ENCODE data around the gene TMEM63B. TPM values are rescaled to one million over a fixed set of nuclear protein-coding genes. Genes with fewer than 3 reads are reported as not detected.

Gene TMEM63B
- total RNA-seq, 1 donor from 2014 or later, result 51.2 TPM

DNA sequence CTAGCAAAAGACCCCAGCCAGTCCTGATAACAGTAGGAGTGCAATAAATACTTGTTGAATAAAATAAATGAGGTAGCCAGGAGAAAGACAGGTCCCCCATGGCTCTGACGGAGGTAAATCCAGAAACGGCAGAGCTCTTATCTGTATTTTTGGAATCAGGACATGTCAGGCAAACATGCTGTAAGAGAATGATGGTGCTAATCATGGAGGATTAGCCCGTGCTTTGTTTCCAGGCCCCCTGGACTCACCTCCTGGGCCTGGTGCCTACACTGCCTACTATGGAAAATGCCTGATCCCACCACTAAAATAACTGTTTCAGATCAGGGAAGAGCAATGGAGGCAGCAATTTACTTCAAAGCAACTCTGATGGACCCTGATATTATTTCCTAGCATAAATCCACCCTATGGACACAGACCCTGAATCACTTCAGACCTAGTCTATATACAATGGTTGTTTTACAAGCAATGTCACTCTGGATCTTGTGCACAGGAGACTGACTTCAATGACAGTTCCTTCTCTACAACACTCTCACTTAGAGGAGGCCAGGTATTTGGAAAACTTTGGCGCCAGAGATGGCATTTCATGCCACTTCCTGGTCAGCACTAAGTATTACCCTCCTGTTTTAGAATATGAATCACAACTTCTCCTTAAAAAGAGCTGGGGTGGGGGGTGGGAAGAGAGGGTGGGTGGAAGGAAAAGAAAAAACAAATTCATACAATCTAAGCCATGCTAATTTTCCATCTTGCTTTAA is 6.5 kb upstream of the TMEM63B start:
- TF ChIP-seq, protein P1, sequence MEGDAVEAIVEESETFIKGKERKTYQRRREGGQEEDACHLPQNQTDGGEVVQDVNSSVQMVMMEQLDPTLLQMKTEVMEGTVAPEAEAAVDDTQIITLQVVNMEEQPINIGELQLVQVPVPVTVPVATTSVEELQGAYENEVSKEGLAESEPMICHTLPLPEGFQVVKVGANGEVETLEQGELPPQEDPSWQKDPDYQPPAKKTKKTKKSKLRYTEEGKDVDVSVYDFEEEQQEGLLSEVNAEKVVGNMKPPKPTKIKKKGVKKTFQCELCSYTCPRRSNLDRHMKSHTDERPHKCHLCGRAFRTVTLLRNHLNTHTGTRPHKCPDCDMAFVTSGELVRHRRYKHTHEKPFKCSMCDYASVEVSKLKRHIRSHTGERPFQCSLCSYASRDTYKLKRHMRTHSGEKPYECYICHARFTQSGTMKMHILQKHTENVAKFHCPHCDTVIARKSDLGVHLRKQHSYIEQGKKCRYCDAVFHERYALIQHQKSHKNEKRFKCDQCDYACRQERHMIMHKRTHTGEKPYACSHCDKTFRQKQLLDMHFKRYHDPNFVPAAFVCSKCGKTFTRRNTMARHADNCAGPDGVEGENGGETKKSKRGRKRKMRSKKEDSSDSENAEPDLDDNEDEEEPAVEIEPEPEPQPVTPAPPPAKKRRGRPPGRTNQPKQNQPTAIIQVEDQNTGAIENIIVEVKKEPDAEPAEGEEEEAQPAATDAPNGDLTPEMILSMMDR (conservative IDR thresholded peaks at IDR 0.05), result no peak
- Mint-ChIP-seq H3K4me1 (peaks cover 54% of the 10 kb centered on the region), H3K36me3 (ENCODE audit: low read depth) (no peaks in the 10 kb centered on the region), H3K27me3 (ENCODE audit: low read depth) (no peaks in the 10 kb centered on the region), H3K4me3 (peak overlapping the region; percentile 32), H3K9me3 (no peaks in the 10 kb centered on the region), H3K27ac (ENCODE audit: unreplicated experiment) (no peak overlapping the region)
- DNase-seq (ENCODE audit: low read depth, low spot score), result no peak

DNA sequence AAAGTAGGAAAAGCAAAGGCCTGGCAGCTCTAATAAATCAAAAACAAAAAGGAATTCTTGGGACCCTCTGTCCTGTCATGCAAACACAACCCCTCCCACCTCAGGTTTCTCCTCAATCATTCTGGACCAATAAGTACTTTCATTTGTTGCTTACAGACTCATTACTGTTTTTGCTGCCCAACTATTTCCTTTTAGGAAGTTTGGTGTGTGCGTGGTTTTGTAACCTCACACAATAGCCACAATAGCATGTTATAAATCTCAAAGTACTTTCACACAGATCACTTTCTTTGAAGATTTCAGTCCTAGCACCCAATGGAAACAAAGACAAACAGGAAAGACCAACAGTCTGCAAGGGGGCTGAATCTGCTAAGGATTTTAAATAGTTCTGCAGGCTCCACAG is 4.6 kb upstream of the TMEM63B start:
- H3K4me1 Mint-ChIP-seq, result peaks cover 63% of the 10 kb centered on the region
- peak overlapping the region; percentile 36 for H3K4me3 Mint-ChIP-seq
- H3K36me3 Mint-ChIP-seq (ENCODE audit: low read depth), result no peaks in the 10 kb centered on the region
- TF ChIP-seq, protein P1 (conservative IDR thresholded peaks at IDR 0.05), result no peak
- no peak overlapping the region for H3K27ac Mint-ChIP-seq (ENCODE audit: unreplicated experiment)
- DNase-seq (ENCODE audit: low read depth, low spot score), result no peak
- no peaks in the 10 kb centered on the region for H3K9me3 Mint-ChIP-seq
- no peaks in the 10 kb centered on the region for H3K27me3 Mint-ChIP-seq (ENCODE audit: low read depth)

DNA sequence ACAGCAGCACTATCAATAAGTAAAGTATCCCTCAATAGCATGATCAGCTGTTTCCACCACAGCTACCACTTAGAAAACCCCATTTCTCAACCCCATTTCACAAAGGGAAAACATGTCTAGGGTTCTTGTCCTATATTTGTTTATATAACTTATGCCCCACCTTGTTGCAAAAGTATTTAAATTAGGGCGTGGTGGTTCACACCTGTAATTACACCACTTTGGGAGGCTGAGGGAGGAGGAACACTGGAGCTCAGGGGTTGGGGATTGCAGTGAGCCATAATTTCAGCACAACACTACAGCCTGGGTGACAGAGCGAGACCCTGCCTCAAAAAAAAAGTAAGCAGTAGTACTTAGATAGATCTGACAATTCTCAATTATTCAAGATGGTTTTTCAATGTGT is 3.8 kb upstream of the TMEM63B start:
- Mint-ChIP-seq H3K9me3 (no peaks in the 10 kb centered on the region), H3K36me3 (ENCODE audit: low read depth) (no peaks in the 10 kb centered on the region), H3K27me3 (ENCODE audit: low read depth) (no peaks in the 10 kb centered on the region), H3K4me3 (peak overlapping the region; percentile 96), H3K4me1 (peaks cover 63% of the 10 kb centered on the region), H3K27ac (ENCODE audit: unreplicated experiment) (no peak overlapping the region)
- TF ChIP-seq, protein P1 (conservative IDR thresholded peaks at IDR 0.05), result no peak
- DNase-seq (ENCODE audit: low read depth, low spot score), result no peak

DNA sequence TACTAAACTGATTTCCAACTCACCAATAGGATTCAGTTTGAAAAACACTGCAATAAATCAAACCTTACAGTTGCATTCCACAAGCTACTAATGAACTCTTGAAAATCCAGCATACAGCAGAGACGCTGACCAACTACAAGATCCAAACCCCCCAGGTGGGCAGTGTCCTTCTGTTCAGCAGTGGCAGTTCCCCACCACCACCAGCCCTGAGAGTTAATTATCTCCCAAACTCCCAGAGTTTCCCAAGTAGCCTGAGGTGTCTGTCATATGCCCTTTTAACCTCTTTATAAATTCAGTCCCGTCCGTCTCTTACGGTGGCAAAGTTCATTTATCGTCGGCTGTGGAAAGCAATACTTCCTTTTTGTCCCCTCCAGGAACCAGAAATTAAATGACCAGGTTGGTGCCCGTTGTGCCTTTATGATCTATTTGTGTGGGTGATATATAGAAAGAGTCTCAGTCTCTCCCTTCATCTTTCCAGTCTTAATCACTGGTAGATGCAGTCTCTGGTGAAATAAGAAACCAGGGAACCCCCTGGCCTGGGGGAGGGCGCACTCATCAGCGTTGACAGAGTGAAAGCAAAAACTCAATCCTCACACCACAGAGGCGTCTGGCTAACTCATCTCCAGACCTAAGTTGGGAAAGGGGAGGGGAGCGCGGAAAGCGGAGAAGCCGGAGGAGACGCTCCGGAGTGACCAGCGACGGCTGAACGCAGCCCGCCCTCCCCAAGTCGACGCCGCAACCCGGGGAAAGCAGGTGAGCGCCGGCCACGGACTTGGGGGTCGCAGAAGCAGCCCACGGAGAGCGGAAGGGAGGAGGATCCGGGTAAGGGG is 819 bp upstream of the TMEM63B start:
- H3K27me3 Mint-ChIP-seq (ENCODE audit: low read depth), result no peaks in the 10 kb centered on the region
- H3K4me3 Mint-ChIP-seq, result peak overlapping the region; percentile 96
- H3K27ac Mint-ChIP-seq (ENCODE audit: unreplicated experiment), result peak overlapping the region; percentile 83
- H3K4me1 Mint-ChIP-seq, result peaks cover 45% of the 10 kb centered on the region
- TF ChIP-seq, protein P1 (conservative IDR thresholded peaks at IDR 0.05), result no peak
- H3K36me3 Mint-ChIP-seq (ENCODE audit: low read depth), result no peaks in the 10 kb centered on the region
- no peaks in the 10 kb centered on the region for H3K9me3 Mint-ChIP-seq
- peak; percentile 28 for DNase-seq (ENCODE audit: low read depth, low spot score)

DNA sequence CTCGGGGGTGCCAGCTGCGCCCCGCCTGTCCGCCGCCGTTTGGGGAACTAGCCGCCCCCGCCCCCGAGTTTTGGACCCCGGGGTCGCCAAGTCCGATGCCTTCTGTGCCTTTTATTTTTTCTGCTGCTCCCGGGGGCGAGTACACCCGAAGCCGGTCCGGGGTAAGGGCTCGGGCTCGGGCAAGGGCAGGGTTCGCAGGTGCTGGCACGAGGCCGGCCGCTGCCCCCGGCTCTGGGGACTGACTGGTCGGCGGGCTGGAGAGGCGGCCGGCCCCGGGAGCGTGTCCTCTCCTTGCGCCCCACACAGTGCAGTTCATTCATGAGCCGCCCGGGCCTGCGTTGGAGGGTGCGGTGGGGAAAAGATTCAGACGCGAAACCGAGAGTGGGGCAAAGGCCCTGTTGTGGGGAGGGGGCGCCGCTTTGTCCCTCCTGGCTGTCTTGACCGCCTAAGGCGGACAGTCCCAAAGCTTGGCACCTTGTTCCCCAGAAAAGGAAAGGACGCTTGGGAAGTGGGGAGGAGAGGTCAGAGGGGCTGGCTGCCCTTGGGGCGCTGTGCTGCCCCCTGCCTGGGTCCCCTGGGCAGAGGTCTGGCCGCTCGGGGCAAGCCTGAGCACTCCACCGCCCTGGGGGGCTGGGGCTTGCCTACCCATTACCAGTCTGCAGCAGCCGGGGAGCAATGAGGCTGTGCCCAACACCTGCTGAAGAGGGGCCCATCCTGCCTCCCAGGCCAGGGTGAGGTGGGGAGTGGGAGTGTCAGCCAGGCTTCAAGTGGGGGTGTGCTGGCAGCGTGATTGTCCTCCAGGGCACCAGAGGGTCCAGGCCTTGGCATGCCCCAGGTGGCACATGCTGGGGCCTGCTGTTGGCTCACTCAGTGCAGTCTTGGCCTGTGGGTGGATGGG is 915 bp downstream of the TMEM63B start:
- Mint-ChIP-seq H3K27ac (ENCODE audit: unreplicated experiment) (no peak overlapping the region), H3K36me3 (ENCODE audit: low read depth) (no peaks in the 10 kb centered on the region), H3K27me3 (ENCODE audit: low read depth) (no peaks in the 10 kb centered on the region), H3K4me3 (peak overlapping the region; percentile 88), H3K9me3 (no peaks in the 10 kb centered on the region), H3K4me1 (peaks cover 42% of the 10 kb centered on the region)
- peak; percentile 47 for DNase-seq (ENCODE audit: low read depth, low spot score)
- TF ChIP-seq, protein P1 (conservative IDR thresholded peaks at IDR 0.05), result peak; percentile 44
